HL-60 (cell line): ENCODE data around the gene RASAL2.

Experiments used
- DNase-seq, 2 experiments: peaks; one replicate each; pipeline ENCODE4 v3.0.0-alpha.2; 2010 to 2020; ENCODE audit warnings: low read depth in 1 of 2, low spot score in 1 of 2
- H3K27ac ChIP-seq: fragments of 250-450 bp; sonication (Bioruptor Pico); replicated peaks from 2 replicates; pipeline ENCODE4 v1.5.1; 2020; ENCODE audit warnings: mild to moderate bottlenecking, moderate library complexity
- H3K27me3 ChIP-seq: fragments of 250-450 bp; sonication (Bioruptor Pico); 2 replicates; pipeline ENCODE4 v1.5.1; 2021; ENCODE audit warnings: mild to moderate bottlenecking, moderate library complexity; ENCODE audit not compliant: insufficient read depth, poor library complexity, severe bottlenecking
- H3K4me3 ChIP-seq: replicated peaks from 2 replicates; pipeline ENCODE4 v1.5.1; 2011; ENCODE audit warnings: mild to moderate bottlenecking, control low read depth, low read length; ENCODE audit not compliant: insufficient read depth
- GABPA ChIP-seq: IDR thresholded peaks from 2 replicates; pipeline ENCODE4 v1.6.1; 2012; ENCODE audit warnings: low read depth
- POLR2AphosphoS5 ChIP-seq: IDR thresholded peaks from 2 replicates; pipeline ENCODE4 v1.6.1; 2012; ENCODE audit warnings: low read depth
- REST ChIP-seq: IDR thresholded peaks from 2 replicates; pipeline ENCODE4 v1.6.1; 2012; ENCODE audit warnings: low read depth; ENCODE audit not compliant: insufficient replicate concordance
- SPI1 ChIP-seq: IDR thresholded peaks from 2 replicates; pipeline ENCODE4 v1.6.1; 2012; ENCODE audit warnings: low read depth, mild to moderate bottlenecking, borderline replicate concordance
- TF ChIP-seq, protein P1 (sequence below): IDR thresholded peaks from one replicate; pipeline ENCODE4 v1.5.1; 2011; ENCODE audit warnings: low read length, control low read depth, inconsistent platforms; ENCODE audit not compliant: insufficient read depth

Gene RASAL2

DNA sequence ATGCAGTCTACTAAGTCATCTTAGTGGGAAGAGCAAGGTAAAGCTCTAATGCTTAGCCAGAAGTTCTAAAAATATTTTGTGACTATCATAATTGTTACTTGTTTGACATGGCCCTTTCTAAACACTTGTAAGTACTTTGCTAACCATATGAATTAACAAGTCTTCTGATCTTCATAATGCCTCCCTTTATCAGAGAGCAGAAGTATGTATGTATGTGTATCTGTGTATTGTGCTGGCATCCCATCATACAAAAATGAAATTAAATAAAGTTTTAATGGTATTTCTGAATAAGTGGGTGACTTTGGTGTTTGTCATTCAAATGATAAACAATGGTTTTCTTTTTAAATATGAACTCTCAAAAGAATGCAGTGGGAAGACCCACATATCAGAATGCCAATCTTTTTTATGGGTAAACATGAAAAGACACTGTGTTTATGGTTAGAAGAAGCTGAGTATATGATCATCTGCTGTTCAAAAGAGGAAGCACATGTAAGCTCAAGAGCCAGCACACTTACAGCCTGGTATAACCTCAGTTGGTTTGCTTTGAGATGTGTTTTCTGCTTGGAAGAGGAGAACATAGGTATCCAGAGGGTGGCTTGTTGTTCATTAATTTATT, 243.3 kb downstream of the RASAL2 start:
- H3K27ac ChIP-seq, result no peak overlapping the region
- DNase-seq, result no peak
- no peak for TF ChIP-seq POLR2AphosphoS5
- TF ChIP-seq SPI1, result peak; percentile 24; the same call in 1 of the 2 replicates
- TF ChIP-seq REST, result no peak
- TF ChIP-seq, protein P1, sequence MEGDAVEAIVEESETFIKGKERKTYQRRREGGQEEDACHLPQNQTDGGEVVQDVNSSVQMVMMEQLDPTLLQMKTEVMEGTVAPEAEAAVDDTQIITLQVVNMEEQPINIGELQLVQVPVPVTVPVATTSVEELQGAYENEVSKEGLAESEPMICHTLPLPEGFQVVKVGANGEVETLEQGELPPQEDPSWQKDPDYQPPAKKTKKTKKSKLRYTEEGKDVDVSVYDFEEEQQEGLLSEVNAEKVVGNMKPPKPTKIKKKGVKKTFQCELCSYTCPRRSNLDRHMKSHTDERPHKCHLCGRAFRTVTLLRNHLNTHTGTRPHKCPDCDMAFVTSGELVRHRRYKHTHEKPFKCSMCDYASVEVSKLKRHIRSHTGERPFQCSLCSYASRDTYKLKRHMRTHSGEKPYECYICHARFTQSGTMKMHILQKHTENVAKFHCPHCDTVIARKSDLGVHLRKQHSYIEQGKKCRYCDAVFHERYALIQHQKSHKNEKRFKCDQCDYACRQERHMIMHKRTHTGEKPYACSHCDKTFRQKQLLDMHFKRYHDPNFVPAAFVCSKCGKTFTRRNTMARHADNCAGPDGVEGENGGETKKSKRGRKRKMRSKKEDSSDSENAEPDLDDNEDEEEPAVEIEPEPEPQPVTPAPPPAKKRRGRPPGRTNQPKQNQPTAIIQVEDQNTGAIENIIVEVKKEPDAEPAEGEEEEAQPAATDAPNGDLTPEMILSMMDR, result no peak
- no peak for TF ChIP-seq GABPA
- no peak overlapping the region for H3K4me3 ChIP-seq
- H3K27me3 ChIP-seq, result no peaks in the 10 kb centered on the region

DNA sequence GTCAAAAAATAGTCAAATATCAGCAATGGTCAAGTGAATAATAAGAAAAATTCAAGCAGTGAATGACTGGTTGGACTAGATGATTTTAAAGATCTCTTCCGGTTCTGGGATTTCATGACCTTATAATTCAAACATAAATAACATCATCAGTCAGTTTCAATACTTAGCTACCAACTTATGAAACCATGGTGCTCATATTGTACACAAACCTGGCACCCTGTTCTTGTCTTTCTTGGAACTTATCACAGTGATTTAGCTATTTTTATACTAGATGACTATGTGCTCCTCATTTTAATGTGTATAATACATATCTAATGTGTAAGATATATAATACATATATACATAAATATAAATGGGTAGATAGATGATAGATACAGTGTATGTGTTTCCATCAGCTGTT, 245.9 kb downstream of the RASAL2 start:
- Histone ChIP-seq H3K4me3 (no peak overlapping the region), H3K27ac (no peak overlapping the region), H3K27me3 (no peaks in the 10 kb centered on the region)
- TF ChIP-seq POLR2AphosphoS5 (no peak), SPI1 (no peak), GABPA (no peak), REST (no peak)
- TF ChIP-seq, protein P1, result no peak
- DNase-seq, result no peak

GRCh38 chr1:178341261-178341956, 247.5 kb downstream of the RASAL2 start:
- no peak overlapping the region for H3K4me3 ChIP-seq
- DNase-seq, result no peak
- no peaks in the 10 kb centered on the region for H3K27me3 ChIP-seq
- H3K27ac ChIP-seq, result no peak overlapping the region
- TF ChIP-seq REST (no peak), SPI1 (no peak), POLR2AphosphoS5 (no peak), GABPA (no peak)
- TF ChIP-seq, protein P1, result no peak
